Natural killer cell (primary cell): Measurements from ENCODE around the gene CCDC40. TPM values are rescaled to one million over a fixed set of nuclear protein-coding genes. Genes with fewer than 3 reads are reported as not detected.

ENCODE experiments used
- ATAC-seq, 3 donors: fragments of 150-1000 bp in 2 of 3; fragments of 200-7000 bp in 1 of 3; cut with Tn5 transposase; 1 replicate in 1 of 3; 2 replicates in 2 of 3; pipeline ENCODE4 v1.10.0; 2021; ENCODE audit warnings: mild to moderate bottlenecking in 2 of 3, moderate library complexity in 2 of 3
- DNase-seq, 2 donors: peaks; one replicate each; pipeline versions ENCODE4 v3.0.0 to v3.0.0-alpha.2; 2013 to 2021; ENCODE audit warnings: mixed read lengths in 1 of 2
- H3K27ac ChIP-seq: one replicate; pipeline ENCODE4 v1.5.1; 2013; ENCODE audit warnings: mild to moderate bottlenecking, low read length
- H3K27me3 ChIP-seq: one replicate; pipeline ENCODE4 v1.6.1; 2013; ENCODE audit warnings: low read length; ENCODE audit not compliant: control insufficient read depth, insufficient read depth
- H3K36me3 ChIP-seq: one replicate; pipeline ENCODE4 v1.6.1; 2013; ENCODE audit warnings: low read length; ENCODE audit not compliant: control insufficient read depth, insufficient read depth
- H3K4me1 ChIP-seq: one replicate; pipeline ENCODE4 v1.6.1; 2013; ENCODE audit warnings: low read length; ENCODE audit not compliant: control insufficient read depth, insufficient read depth
- H3K4me3 ChIP-seq: one replicate; pipeline ENCODE4 v1.5.1; 2013; ENCODE audit warnings: low read length
- H3K9me3 ChIP-seq: one replicate; pipeline ENCODE4 v1.6.1; 2013; ENCODE audit warnings: low read length; ENCODE audit not compliant: control insufficient read depth, insufficient read depth
- H3K27ac Mint-ChIP-seq, 2 donors: one replicate each; pipeline ENCODE4 v1.8.0; 2022; ENCODE audit warnings: mild to moderate bottlenecking in 2 of 2, mixed read lengths in 2 of 2, moderate library complexity in 1 of 2
- H3K27me3 Mint-ChIP-seq, 2 donors: one replicate each; pipeline ENCODE4 v1.8.0; 2022; ENCODE audit warnings: low read depth in 2 of 2, mixed read lengths in 2 of 2
- H3K36me3 Mint-ChIP-seq: one replicate; pipeline ENCODE4 v1.8.0; 2022; ENCODE audit warnings: mixed read lengths
- H3K4me1 Mint-ChIP-seq, 2 donors: one replicate each; pipeline ENCODE4 v1.8.0; 2022; ENCODE audit warnings: mixed read lengths in 2 of 2
- H3K4me3 Mint-ChIP-seq: one replicate; pipeline ENCODE4 v1.8.0; 2022; ENCODE audit warnings: mild to moderate bottlenecking, moderate library complexity, mixed read lengths
- H3K9me3 Mint-ChIP-seq, 2 donors: one replicate each; pipeline ENCODE4 v1.8.0; 2022; ENCODE audit warnings: mixed read lengths in 2 of 2
- CTCF ChIP-seq: fragments of 200-600 bp; IDR thresholded peaks from one replicate; pipeline ENCODE4 v1.8.0; 2022; ENCODE audit warnings: antibody characterized with exemption
- WGBS: methylation state at CpG from one replicate; pipeline ENCODE4 v1.1.7; 2013; ENCODE audit warnings: missing lambda C conversion rate; ENCODE audit not compliant: insufficient coverage; 5-methylcytosine and 5-hydroxymethylcytosine counted together
- intact Hi-C: fragments of 100-400 bp; cut with micrococcal nuclease; formaldehyde crosslinking; loops from one replicate; pipeline ENCODE4 v1.14.2; 2022
- total RNA-seq, 4 donors: library from RNA; stranded (reverse); fragments of 120-200 nt in 1 of 4; gene quantifications; one replicate each; pipeline versions ENCODE4 v1.2.3 to v1.2.4, GENCODE V29; 2013 to 2022

Gene CCDC40
- total RNA-seq, 3 donors from 2014 or later (not counting 1 experiment from before 2014, with no cell fraction given) = 0.95 to 2.4 (median 1.5) TPM

- no peak for TF ChIP-seq CTCF
- ATAC-seq (no peak), DNase-seq (no peak)
- Mint-ChIP-seq H3K27ac (no peak overlapping the region), H3K4me1 (peaks cover 3 to 8% of the 10 kb centered on the region in 2 donors), H3K9me3 (no peaks in the 10 kb centered on the region), H3K36me3 (no peaks in the 10 kb centered on the region), H3K4me3 (no peak overlapping the region), H3K27me3 (peaks cover 0 to 3% of the 10 kb centered on the region in 2 donors)
- Histone ChIP-seq H3K4me3 (no peak overlapping the region), H3K9me3 (no peaks in the 10 kb centered on the region), H3K27me3 (no peaks in the 10 kb centered on the region), H3K27ac (no peak overlapping the region), H3K36me3 (no peaks in the 10 kb centered on the region), H3K4me1 (peaks cover 12% of the 10 kb centered on the region)
- intact Hi-C loops = loop anchor here (10.0 kb wide), 1 partner anchor 159 kb away; no protein-coding TSS in a partner anchor
- 90% methylated on average over 16 of the region's 16 CpGs for WGBS
Observed at GRCh38 chr17:80095844-80096475, 59.5 kb downstream of the CCDC40 start.

- Histone ChIP-seq H3K4me3 (no peak overlapping the region), H3K27me3 (no peaks in the 10 kb centered on the region), H3K36me3 (no peaks in the 10 kb centered on the region), H3K9me3 (no peaks in the 10 kb centered on the region), H3K4me1 (peaks cover 13% of the 10 kb centered on the region), H3K27ac (no peak overlapping the region)
- DNase-seq = no peak
- intact Hi-C loops = loop anchor here (10.0 kb wide), 1 partner anchor 158 kb away; no protein-coding TSS in a partner anchor
- H3K36me3 Mint-ChIP-seq = no peaks in the 10 kb centered on the region
- ATAC-seq = no peak
- H3K4me3 Mint-ChIP-seq = no peak overlapping the region
- H3K9me3 Mint-ChIP-seq = no peaks in the 10 kb centered on the region
- TF ChIP-seq CTCF = no peak
- WGBS = 87% methylated on average over 12 of the region's 12 CpGs
- no peak overlapping the region for H3K27ac Mint-ChIP-seq
- H3K4me1 Mint-ChIP-seq = peaks cover 3 to 9% of the 10 kb centered on the region in 2 donors
- H3K27me3 Mint-ChIP-seq = peaks cover 0 to 3% of the 10 kb centered on the region in 2 donors
Observed at GRCh38 chr17:80096561-80097021, 60.1 kb downstream of the CCDC40 start.

- Histone ChIP-seq H3K9me3 (no peaks in the 10 kb centered on the region), H3K4me3 (no peak overlapping the region), H3K4me1 (peaks cover 17% of the 10 kb centered on the region), H3K27me3 (no peaks in the 10 kb centered on the region), H3K27ac (no peak overlapping the region), H3K36me3 (no peaks in the 10 kb centered on the region)
- Mint-ChIP-seq H3K27ac (no peak overlapping the region), H3K9me3 (no peaks in the 10 kb centered on the region), H3K4me1 (peaks cover 8 to 9% of the 10 kb centered on the region in 2 donors), H3K4me3 (no peak overlapping the region), H3K27me3 (peaks cover 0 to 3% of the 10 kb centered on the region in 2 donors), H3K36me3 (no peaks in the 10 kb centered on the region)
- intact Hi-C loops = loop anchor here (10.0 kb wide), 1 partner anchor 158 kb away; no protein-coding TSS in a partner anchor
- DNase-seq (no peak), ATAC-seq (no peak)
- WGBS = 90% methylated on average over 17 of the region's 17 CpGs
- TF ChIP-seq CTCF = no peak
Observed at GRCh38 chr17:80097127-80097621, 60.7 kb downstream of the CCDC40 start.
